ENCODE measurements around the gene SLC4A1AP. TPM values are rescaled to one million over a fixed set of nuclear protein-coding genes. Genes with fewer than 3 reads are reported as not detected.
"Not testable (repeated sequence)": the region's sequence is repeated elsewhere in the genome, so short reads cannot be mapped to it uniquely, and the experiment has no call there.

The SLC4A1AP gene
- total RNA-seq, 1 experiment from 2014 or later: 17.4 TPM

- no peak for DNase-seq (ENCODE audit: low spot score)
Observed at GRCh38 chr2:27651056-27651455, 12.6 kb upstream of the SLC4A1AP start.

- no peak for DNase-seq (ENCODE audit: low spot score)
Observed at GRCh38 chr2:27652341-27652740, 11.3 kb upstream of the SLC4A1AP start.

- DNase-seq (ENCODE audit: low spot score): no peak
Observed at GRCh38 chr2:27652790-27653189, 10.9 kb upstream of the SLC4A1AP start.

GRCh38 chr2:27653397-27653796 lies 10.3 kb upstream of the SLC4A1AP start:
- DNase-seq (ENCODE audit: low spot score): no peak

- peak; percentile 23 for DNase-seq (ENCODE audit: low spot score)
Observed at GRCh38 chr2:27655155-27655951, 8.3 kb upstream of the SLC4A1AP start.

GRCh38 chr2:27661371-27661770 lies 2.3 kb upstream of the SLC4A1AP start:
- DNase-seq (ENCODE audit: low spot score): no peak

GRCh38 chr2:27664154-27664574 lies 475 bp downstream of the SLC4A1AP start:
- no peak for DNase-seq (ENCODE audit: low spot score)

- DNase-seq (ENCODE audit: low spot score): no peak
Observed at GRCh38 chr2:27664622-27665363, 1.1 kb downstream of the SLC4A1AP start.

GRCh38 chr2:27667446-27667845 lies 3.8 kb downstream of the SLC4A1AP start:
- DNase-seq (ENCODE audit: low spot score): no peak

- DNase-seq (ENCODE audit: low spot score): no peak
Observed at GRCh38 chr2:27671235-27671634, 7.5 kb downstream of the SLC4A1AP start.

- no peak for DNase-seq (ENCODE audit: low spot score)
Observed at GRCh38 chr2:27672723-27673486, 9.2 kb downstream of the SLC4A1AP start.

GRCh38 chr2:27680571-27680970 lies 16.9 kb downstream of the SLC4A1AP start:
- DNase-seq (ENCODE audit: low spot score): no peak

- DNase-seq (ENCODE audit: low spot score): no peak
Observed at GRCh38 chr2:27681841-27682240, 18.2 kb downstream of the SLC4A1AP start.

GRCh38 chr2:27682334-27682771 lies 18.7 kb downstream of the SLC4A1AP start:
- DNase-seq (ENCODE audit: low spot score): peak; percentile 64

GRCh38 chr2:27683390-27684071 lies 19.8 kb downstream of the SLC4A1AP start:
- DNase-seq (ENCODE audit: low spot score): peak; percentile 72

GRCh38 chr2:27685006-27685405 lies 21.3 kb downstream of the SLC4A1AP start:
- not testable (repeated sequence) for DNase-seq (ENCODE audit: low spot score)

GRCh38 chr2:27685577-27685976 lies 21.9 kb downstream of the SLC4A1AP start:
- DNase-seq (ENCODE audit: low spot score): no peak

GRCh38 chr2:27687232-27687631 lies 23.5 kb downstream of the SLC4A1AP start:
- DNase-seq (ENCODE audit: low spot score): no peak

- no peak for DNase-seq (ENCODE audit: low spot score)
Observed at GRCh38 chr2:27689424-27689823, 25.7 kb downstream of the SLC4A1AP start.

- no peak for DNase-seq (ENCODE audit: low spot score)
Observed at GRCh38 chr2:27690052-27690451, 26.4 kb downstream of the SLC4A1AP start.

GRCh38 chr2:27697660-27698059 lies 34.0 kb downstream of the SLC4A1AP start:
- DNase-seq (ENCODE audit: low spot score): no peak

GRCh38 chr2:27701676-27702075 lies 38.0 kb downstream of the SLC4A1AP start:
- DNase-seq (ENCODE audit: low spot score): peak; percentile 81
